NCI-H2171 treated with DMSO at 0.1 percent for 48 hours (cell line): ENCODE measurements around the gene MINDY4.

ENCODE experiments used
- DNase-seq: peaks from one replicate; lab custom pipeline; 2025; lab: John Stamatoyannopoulos, UW

The MINDY4 gene

DNA sequence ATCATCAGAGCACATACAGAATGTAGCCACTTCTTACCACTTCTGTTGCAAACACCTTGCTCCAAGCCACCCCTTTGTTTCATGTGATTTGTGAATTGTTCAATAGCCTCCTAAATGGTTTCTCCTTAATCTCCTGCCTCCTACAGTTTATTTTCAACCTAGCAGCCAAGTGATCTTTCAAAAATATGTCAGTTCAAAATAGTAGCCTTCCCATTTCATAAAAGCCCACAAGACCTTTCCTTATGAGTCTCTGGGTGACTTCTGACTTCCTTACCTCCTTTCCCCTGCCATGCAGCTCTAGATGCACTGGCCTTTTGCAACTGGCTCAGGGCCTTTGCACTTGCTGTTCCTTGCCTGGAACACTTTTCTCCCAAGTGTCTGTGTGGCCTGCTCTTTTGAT, 4.8 kb downstream of the MINDY4 start:
- DNase-seq, result no peak

DNA sequence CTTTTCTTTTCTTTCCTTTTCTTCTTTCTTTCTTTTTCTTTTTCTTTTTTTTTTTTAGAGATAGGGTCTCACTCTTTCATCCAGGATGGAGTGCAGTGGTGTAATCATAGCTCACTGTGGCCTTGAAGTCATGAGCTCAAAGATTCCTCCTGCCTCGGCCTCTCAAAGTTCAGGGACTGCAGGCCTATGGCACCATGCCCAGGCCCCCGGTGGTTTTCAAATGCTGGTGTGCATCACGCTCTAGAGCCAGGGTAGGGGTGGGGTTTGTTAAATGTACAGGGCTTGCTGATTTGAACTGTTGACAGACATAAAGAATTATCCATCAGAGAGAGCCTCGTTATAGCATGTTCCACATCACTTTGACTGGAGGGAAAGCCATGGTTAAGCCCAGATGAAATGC, 5.8 kb downstream of the MINDY4 start:
- no peak for DNase-seq

- DNase-seq, result no peak
Measured at GRCh38 chr7:30778255-30779025, 7.2 kb downstream of the MINDY4 start.

GRCh38 chr7:30779574-30779973, 8.4 kb downstream of the MINDY4 start:
- DNase-seq, result no peak

DNA sequence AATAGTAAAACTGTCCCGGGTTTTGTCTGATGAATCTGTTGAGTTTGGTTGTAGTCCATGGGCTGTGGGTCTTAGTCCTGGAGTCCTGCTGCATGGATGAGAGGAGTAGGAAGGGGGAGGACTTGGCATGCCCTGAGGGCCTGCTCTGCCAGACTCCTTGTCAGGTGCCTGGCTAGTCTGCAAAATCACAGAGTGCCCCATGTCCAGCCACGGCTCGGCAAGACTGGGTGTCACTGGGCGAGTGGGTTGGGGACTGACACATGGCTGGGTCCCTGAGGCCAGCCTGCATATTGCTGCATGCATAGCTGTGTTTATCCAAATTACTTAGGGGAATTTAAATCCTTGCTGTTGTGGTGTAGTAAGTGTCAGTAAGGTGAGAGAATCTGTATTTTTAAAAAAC, 9.7 kb downstream of the MINDY4 start:
- DNase-seq, result no peak

DNA sequence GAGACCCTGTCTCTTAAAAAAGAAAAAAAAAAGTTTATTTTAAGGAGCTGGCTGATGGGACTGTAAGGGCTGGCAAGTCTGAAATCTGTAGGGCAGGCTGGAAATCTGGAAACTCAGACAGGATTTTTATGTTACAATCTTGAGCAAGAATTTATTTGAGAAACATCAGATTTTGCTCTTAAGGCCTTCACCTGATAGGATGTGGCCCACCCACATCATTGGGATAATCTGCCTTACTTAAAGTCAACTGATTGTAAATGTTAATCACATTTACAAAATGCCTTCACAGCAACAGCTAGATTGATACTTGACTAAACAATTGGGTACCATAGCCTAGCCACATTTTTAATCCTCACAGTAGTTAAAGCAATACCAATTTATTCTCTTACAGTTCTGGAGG, 11.5 kb downstream of the MINDY4 start:
- DNase-seq, result no peak

DNA sequence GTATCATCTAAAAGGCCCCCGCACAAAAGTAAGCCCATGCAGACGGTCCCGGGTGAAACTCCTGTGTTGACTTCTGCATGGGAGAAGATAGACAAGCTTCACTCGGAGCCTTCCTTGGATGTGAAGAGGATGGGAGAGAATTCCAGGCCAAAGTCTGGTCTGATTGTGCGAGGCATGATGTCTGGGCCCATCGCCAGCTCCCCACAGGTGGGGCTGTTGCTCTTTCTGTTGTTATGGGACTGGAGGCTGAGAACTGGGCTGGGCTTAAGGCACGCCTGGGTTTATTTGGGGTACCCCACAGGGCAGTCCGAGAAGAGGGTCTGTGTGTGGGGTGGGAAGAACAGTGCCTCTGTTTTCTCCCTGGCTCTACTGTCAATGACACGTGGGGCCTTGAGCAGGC, 14.6 kb downstream of the MINDY4 start:
- DNase-seq, result peak; percentile 1

GRCh38 chr7:30787486-30787885, 16.3 kb downstream of the MINDY4 start:
- DNase-seq, result no peak

DNA sequence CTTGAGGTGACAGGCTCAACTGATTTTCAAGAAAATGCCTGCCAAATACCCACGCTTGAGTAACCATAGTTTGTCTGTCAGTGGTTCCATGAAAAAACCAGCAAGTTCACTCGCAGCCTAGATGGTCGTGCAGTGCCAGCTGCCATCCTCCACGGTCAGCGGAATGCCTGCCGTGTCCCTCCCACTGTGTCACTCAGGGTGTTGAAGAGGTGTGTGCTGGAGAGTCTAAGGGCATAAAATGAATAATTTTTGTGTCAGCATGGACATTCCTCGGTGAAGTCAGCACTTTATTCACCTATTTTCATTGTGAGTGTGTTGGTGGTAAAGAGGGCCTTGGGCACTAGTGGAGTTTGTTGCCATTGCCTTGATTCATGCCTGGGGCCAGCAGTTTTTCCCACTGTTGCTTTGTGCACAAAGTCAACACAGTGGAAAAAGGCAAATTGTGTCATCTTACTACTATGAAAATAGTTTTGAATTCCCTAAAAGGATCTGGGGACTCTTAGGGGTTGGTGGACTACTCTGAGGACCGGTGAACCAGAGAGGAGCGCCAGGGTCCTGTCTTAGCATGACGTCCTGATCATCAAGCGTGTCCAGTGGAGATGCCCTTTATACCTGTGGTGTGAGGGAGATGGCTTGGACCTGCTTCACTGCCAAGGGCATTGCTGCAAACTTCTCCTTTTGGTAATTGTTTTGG, 17.6 kb downstream of the MINDY4 start:
- peak; percentile 17 for DNase-seq

- no peak for DNase-seq
Measured at GRCh38 chr7:30789334-30789711, 18.1 kb downstream of the MINDY4 start.

GRCh38 chr7:30790356-30790755, 19.1 kb downstream of the MINDY4 start:
- DNase-seq, result no peak

- no peak for DNase-seq
Measured at GRCh38 chr7:30791114-30791513, 19.9 kb downstream of the MINDY4 start.

DNA sequence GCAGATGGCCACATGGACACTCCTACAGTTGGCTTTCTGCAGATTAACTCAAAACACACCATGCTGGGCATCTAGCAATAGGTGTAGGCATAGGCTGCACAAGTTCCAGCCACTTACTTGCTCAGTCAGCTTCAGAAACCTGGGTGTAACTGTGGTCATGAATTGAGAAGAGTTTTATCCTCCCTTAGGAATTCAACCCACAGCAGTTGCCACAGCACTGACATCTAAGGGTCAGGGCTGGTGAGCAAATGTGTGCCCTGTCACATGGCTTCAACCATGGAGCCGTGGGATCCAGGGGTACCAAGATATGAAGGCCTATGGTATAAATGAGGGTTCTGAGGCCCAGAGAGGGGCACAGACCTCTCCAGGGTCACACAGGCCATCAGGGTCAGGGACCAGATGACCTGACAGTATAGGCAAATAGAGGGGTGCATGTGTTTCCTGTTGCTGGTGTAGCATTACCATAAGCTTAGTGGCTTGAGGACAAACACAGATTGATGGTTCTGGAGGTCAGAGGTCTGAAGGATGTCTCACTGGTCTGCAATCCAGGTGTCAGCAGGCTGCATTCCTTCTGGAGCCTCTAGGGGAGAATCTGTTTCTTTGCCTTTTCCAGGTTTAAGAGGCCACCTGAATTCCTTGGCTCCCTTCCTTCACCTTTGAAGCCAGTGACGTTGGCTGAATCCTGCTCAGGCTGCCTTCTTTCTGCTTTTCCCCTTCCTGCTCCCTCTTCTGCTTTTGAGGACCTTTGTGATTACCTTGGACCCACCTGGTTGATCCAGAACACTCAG, 24.1 kb downstream of the MINDY4 start:
- no peak for DNase-seq

DNA sequence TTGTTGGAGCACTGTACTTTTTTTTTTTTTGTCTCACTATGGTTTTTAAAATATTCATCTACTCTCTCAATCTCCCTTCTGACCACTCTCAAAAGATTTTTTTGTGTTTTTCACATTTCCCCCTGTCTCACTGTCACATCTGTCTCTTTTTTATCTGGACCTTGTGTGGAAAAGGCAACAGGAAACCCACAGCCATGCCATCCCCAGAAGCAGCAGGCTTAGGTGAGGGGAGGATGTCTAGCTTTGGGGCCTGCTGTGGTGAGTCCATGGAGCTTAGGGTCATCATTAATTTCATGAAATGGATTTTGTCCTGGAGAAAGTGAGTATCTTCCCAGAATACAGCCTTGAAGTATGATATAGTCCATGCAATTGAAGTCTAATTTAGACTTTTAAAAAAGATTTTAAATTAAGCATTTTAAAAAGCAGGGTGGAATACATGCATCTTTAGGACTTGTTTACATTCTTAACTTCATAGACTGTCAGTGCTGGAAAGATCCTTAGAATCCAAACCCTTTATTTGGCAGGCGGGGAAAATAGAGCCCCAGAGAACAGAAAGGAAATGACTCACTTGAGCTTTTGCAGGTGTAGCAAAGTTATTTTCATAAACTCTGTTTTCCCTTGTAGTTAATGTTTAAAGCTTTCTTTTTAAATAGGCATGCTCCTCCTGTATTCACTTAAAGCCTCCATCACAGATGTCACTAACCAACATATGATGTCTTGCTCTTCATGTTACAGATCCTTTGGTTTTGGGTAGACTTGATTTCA, 25.1 kb downstream of the MINDY4 start:
- no peak for DNase-seq

- no peak for DNase-seq
Measured at GRCh38 chr7:30797176-30798040, 26.2 kb downstream of the MINDY4 start.

GRCh38 chr7:30799206-30799975, 28.2 kb downstream of the MINDY4 start:
- DNase-seq, result peak; percentile 32

- DNase-seq, result peak; percentile 60
Measured at GRCh38 chr7:30799976-30800661, 28.9 kb downstream of the MINDY4 start.

DNA sequence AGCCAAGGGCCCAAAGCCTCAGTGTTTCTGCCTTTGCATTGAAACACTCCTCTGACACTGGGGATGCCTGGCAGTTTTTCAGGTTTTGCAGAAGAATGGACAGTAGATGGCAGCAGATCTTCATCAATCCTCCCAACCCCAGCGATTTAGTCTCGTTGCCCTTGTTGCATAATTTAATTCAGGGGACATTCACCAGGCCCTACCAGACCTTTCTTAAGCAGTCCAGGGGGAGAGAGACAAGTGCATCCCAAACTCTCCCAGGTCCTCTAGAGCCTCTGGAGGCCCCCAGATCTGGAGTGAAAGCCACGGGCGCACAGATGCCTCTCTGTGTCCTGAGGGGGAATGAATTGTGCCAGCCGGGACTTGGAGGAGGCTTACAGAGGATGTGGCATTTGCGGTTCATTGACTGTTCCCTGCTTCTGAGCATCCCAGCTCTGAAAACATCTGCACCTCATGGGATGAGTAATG, 29.6 kb downstream of the MINDY4 start:
- DNase-seq, result peak; percentile 78

GRCh38 chr7:30802812-30803211, 31.6 kb downstream of the MINDY4 start:
- no peak for DNase-seq
